HG02798 (cell line): Measurements from ENCODE around the gene FMC1.
"Not testable (repeated sequence)": the region's sequence is repeated elsewhere in the genome, so short reads cannot be mapped to it uniquely, and the experiment has no call there.

Experiments used
- ATAC-seq: cut with Tn5 transposase; IDR thresholded peaks from one replicate; pipeline ENCODE4 v1.9.1; 2021; ENCODE audit warnings: mild to moderate bottlenecking; ENCODE audit not compliant: unreplicated experiment, poor library complexity

The FMC1 gene, protein sequence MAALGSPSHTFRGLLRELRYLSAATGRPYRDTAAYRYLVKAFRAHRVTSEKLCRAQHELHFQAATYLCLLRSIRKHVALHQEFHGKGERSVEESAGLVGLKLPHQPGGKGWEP

DNA sequence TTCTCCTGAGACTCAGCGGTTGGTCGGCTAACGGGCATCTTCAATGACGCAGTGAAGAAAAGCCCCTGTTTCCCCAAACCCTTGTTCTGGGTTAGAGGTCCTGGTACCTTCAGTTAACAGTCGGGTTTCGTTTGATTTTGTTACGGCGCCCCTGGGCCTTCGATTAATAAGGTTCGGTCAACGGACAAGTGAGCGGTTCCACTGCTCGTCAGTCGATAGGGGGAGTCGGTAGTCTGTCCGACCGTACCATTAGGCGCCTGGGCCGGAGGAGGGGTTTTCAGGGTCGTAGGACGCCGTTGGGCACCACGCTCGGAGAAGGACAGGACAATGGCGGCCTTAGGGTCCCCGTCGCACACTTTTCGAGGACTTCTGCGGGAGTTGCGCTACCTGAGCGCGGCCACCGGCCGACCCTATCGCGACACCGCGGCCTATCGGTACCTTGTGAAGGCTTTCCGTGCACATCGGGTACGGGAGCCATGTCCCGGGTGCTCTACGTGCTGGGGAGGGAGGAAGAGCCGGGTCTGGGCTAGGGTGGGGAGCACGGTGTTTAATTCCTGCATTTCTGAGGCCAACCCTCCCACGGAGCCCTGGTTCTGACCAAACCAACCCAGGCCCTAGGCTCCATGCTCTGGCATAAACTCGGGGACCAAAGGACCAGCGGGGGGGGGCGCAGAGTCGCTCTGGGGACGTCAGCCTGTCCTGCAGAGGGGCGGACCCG is at the start of gene FMC1:
FMC1 (plus strand) TSS at position 280 of the 718 bp plus-strand sequence; CDS start at position 328, 48 bp downstream.
- ATAC-seq: peak; percentile 49

DNA sequence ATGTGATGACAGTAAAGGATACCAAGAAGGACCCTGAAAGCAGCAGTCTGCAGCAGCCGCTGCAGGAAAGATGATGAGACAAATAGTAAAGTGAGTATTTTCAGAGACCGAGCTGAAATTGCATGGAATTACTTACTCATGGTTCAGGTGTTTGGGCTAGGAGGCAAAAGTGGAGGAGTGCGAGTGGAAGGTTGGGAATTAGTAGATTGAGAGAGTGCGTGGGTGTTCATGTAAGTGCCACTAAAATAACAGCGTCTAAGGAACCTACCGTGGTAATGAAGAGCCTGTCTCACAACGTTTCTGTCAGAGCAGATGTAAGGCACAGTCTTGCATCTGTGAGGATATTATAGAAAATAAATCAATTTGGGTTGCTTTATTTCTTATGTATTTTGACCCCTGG is 48.3 kb upstream of the FMC1 start:
- ATAC-seq: no peak

DNA sequence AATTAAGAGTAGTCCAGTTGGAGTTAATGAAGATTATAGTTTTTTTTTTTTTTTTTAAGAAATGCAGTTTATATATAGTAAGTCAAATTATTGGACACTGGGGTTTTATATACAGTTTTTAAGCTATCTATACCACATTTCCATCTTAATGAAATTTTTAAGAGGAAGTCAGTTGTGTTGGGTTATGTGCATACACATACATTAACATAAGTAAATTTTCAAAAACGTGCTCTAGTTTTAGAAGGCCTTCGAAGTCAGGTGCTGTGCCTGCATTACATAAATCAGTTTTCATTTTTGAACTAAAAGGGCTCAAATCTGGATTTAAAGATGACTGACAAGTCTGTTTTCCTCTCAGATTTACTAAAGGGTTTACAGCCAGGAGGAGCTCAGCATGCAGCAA is 47.6 kb upstream of the FMC1 start:
- no peak for ATAC-seq

DNA sequence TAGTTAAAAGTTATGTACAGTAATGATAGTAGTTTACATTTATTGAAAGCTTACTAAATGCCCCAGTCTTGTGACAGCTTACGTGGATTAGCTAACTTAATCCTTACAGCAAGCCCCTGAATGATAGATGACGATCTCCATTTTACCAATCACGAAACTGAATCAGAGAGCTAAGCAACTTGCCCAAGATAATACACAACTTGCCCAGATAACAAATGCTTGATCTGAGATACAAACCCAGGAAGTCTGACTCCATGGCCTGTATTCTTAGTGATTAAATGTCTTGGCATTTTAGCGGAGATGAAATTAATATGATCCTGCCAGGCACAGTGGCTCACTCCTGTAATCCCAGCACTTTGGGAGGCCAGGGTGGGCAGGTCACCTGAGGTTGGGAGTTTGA is 46.9 kb upstream of the FMC1 start:
- ATAC-seq: no peak

DNA sequence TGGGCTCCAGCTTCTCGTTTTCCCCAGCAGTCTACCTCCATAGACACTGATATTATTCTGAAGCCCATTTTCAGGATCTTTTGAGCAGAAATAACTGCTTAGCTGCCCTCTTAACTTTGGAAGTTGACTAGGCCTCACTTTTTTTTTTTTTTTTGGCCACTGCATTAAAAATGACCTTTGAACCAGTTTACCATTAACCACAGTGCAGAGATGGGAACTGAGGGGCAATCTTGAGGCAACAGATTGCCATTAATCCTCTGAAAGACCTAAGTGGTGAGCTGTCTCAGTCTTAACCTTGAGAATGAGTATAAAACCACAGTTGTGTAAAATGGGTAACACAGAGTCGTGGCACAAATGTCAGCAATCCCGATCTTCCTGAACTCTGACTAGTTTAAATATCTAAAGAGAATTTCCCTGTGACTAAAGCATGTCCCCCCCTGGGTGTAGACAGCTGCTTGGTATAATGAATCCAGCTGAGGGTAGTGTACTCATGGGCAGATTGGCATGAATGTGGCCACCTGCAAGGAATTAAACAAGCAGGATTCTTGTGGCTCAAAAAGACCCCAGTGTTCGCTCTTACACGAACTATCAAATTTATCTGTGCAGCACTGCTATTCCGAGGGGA is 46.1 kb upstream of the FMC1 start:
- ATAC-seq: no peak

DNA sequence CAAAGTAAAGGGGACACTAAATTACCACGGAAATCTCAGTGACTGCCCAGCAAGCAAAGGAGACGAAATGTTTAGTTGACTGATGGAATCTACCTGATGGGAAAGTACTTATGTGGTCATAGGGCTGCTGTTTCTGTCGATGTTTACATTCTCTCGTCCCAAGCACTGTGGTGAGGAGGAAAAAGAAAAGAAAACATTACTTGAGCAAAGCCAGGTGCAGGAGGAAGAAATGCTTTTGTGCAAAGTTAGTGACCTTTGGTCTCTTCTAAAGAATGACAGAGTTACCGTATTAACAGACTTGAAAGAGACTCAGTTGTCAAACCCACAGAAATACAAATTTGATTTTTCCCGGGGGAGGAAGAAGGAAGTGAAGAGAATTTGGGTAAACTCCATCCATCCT is 43.3 kb upstream of the FMC1 start:
- ATAC-seq: no peak

DNA sequence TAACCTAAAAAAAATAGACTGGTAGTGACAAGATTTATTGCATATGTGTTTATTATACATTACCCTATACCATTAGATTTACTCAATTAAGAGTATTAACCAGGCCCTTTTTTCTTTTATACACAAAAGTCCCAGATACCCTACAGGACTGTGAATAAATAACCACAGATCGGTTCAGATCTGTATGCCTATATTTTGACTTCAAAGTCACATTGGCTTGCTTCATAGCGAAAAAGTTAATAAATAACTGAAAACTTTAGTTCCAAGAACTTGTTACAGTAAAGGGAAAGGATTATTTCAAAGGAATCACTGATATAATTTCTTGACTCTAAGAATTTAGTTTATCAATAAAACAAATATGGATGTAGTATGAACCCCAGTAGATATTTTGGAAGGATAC is 41.8 kb upstream of the FMC1 start:
- ATAC-seq: no peak

DNA sequence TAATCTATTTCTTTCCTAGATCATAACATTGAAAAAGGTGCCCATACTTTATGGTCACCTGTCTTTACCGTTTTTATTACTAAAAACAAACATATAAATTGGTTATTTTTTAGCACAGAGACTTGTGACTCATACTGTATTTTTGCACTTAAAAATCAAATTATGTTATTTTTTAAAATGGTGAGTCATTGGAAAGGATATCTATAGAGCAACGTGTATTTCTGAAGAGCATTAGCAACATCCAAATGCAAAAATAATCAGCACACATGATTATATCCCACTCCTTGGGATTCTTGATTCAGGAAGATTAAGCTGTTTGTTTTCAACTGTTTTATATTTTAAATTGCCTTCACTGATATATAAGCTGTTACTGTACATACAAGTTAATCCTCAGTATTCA is 40.7 kb upstream of the FMC1 start:
- no peak for ATAC-seq

DNA sequence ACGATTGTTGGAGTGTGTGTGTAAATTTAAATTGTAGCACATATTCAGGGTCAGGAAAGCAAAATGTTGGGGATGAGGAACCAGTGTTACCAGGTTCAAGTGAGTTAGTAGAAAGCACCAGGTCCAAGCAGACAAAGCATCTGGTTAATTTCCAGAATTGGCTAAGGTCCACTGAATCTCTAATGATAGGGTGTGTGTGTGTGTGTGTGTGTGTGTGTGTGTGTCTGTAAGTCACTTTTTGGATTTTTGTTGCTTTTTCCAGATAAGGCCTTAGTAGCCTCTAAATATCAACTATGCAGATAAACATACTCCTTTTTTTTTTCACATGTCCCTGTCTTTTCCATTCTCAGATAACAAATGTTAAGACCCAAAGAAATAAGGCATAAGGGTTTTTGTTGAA is 36.6 kb upstream of the FMC1 start:
- ATAC-seq: no peak

DNA sequence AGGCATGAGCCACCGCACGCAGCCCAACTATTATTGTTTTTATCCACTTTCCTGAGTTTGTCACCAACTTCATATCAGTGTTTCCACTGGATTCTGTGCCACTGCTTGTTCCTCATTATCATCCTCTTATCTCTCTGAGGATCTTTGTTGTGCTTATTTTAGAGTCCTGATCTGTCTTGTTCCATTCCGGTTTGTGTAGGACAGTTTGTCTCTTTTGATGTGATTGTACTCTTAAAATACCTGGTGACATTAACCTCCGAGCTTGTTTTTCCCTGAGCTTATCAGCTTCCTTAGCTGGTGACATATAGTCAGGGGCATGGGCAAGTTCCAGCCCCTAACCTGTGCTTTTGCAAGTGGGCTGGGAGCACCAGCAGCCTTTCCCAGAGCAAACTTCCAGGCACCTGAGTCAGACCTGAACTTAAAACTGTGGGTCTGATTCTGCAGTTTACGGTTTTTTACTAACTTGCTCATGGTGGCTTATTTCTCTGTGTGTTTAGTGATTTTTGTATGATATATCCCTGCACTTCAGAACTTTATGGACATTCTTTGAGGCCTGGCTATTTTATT is 23.1 kb upstream of the FMC1 start:
- ATAC-seq: no peak

DNA sequence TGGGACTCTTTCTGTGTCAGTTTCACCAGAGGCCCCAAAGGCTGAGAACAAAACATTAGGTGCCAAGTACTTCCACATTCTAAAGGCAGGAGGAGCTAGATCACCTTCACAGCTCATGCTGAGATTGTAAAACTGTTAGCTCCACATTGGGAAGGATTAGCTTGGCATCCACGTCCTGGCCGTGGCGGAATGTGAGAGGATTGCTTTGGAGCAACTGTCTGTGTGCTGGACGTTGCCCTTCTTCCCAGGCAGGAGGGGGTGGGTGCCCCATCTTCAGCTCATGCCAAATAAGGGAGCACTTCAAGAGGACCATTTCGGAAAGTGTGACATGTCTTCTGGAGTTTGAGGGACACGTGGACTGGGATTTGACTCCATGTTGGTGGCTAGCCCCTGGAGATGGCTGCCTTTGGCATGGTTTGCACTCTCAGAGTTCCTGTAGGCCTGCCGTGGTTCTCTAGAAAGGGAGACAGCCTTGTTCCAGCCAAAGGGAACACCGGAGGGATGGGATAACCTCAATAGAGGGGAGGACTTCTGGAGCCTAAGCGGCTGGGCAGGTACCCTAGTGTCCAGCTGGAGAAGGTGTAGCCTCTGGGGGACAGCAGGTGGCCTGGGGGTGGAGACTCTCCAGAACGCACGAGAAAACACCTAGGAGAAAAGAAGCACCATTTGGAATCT is 19.9 kb upstream of the FMC1 start:
- ATAC-seq: no peak

DNA sequence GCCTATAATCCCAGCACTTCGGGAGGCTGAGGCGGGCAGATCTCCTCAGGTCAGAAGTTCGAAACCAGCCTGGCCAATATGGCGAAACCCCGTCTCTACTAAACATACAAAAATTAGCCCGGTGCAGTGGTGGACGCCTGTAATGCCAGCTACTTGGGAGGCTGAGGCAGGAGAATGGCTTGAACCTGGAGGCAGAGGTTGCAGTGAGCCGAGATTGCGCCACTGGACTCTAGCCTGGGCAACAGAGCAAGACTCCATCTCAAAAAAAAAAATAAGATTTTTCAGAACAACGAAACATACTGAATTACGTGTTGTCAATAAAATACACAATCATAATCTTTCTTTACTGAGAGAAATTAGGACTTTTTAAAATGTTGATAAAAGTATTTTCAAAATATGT is 16.4 kb upstream of the FMC1 start:
- not testable (repeated sequence) for ATAC-seq

DNA sequence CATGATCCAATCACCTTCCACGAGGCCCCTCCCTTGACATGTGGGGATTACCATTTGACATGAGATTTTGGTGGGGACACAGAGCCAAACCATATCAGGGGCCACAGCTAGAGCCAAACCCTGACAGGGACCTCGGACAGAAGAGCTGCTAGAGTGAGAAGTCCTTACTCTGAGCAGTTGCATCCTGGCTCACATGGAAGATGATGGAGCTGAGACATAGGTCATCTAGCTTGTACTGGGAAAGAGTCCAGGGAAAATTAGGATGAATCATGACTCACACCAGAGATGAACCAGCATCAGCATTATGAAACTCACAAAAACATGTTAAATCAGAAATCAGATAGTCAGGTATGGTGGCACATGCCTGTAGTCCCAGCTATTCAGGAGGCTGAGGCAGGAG is 12.8 kb upstream of the FMC1 start:
- ATAC-seq: no peak

DNA sequence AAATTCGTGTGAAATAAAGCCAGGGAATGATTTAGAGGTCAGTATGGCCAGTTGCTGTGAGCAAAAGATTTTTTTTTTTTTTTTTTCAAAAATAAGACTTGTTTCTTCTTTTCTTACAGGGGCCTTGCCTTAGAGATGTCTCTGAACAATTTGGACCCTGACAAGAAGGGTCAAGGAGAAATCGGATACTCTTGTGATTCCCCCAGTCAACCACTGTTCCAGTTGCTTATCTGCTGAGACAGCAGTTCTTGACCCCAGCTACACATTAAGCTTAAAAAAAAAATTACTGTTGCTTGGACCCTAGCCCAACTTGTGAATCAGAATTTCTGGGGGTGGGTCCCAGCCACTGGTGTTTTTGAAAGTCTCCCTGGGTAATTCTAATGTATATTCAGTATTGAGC is 12.0 kb upstream of the FMC1 start:
- no peak for ATAC-seq

DNA sequence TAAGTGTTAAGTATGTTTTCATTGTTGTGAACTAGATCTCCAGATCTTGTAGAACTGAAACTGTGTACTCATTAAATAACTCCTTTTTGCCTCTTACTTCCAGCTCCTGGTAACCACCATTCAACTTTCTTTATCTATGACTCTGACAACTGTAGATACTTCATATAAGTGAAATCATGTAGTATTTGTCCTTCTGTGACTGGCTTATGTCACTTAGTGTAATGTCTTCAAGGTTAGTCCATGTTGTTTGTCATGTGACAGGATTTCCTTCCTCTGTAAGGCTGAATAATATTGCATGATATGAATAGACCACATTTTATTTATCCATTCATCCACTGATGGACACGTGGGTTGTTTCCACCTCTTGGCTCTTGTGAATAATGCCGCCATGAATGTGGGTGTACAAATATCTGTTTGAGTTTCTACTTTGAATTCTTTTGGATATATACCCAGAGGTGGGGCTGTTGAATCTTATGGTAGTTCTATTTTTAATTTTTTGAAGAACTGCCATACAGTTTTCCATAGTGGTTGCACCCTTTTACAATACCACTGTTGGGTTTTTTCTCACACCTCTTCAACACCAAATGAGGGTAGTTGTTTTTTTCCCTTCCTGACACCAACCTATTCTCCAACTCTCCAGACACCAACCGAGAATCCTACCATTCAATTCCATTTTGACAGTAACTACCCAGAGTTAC is 10.7 kb upstream of the FMC1 start:
- ATAC-seq: no peak

DNA sequence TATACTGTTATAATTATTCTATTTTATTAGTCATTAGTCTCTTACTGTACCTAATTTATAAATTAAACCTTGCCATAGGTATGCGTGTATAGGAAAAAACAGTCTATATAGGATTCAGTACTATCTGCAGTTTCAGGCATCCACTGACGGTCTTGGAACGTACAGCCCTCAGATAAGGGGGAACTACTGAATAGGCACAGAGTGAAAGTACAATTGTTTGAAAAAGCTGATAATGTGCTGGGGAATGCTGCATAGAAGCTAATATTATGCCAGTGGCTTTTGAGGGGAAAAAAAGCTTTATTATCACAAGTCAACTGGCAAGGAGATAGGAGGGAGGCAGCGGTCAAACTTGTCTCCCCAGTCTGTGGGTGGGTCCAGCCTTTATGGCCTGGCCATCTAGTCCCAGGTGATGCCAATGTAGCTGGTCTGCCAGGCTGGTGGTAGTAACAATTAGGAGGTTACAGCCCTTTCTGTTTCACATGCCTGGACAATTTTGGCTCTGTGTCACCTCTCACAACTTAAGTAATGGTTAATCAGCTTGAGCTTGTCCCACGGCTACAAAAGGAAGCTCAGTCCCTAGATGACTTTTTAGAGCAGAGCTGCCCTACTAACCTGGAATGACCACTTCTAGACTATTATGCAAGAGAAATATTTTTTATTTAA is 8.3 kb upstream of the FMC1 start:
- ATAC-seq: no peak

DNA sequence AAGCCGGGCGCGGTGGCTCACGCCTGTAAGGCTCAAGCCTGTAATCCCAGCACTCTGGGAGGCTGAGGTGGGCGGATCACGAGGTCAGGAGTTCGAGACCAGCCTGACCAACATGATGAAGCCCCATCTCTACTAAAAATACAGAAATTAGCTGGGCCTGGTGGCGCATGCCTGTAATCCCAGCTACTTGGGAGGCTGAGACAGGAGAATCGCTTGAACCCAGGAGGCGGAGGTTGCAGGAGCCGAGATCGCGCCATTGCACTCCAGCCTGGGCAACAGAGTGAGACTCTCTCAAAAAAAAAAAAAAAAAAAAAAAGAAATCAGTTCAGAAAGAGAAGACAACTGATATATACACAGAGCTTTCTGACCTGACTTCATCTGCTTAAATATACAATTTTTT is 7.7 kb upstream of the FMC1 start:
- ATAC-seq: not testable (repeated sequence)

DNA sequence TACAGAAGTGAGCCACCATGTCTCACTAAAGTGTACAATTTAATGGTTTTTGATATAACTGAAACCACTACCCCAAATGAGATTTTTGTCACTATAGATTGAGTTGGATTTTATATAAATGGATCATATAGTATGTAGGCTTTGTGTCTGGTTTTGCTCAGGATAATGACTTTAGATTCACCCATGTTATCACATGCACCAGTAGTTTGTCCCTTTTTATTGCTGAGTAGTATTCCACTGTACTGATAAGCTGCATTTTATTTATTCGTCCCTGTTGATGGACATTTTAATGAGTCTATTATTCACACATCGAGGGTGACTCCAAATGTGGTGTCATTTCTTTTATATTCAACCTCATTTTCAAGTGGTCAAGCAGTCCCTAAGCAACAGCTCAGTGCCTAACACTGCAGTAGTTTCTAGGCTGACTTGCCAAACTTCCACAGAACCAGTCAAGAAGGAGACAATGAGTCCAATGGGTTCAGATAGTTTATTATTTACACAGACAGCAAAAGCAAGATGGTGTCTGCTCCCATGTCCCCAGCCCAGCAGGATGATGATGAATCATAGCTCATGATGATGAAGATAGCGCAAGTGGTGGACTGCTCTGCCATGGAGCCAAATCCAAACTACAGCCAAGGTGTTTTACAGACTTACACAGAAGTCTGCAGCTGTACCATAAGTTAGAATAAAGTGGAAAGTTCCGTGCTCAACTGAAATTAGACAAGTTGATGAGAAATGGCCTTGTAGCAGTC is 6.6 kb upstream of the FMC1 start:
- no peak for ATAC-seq

DNA sequence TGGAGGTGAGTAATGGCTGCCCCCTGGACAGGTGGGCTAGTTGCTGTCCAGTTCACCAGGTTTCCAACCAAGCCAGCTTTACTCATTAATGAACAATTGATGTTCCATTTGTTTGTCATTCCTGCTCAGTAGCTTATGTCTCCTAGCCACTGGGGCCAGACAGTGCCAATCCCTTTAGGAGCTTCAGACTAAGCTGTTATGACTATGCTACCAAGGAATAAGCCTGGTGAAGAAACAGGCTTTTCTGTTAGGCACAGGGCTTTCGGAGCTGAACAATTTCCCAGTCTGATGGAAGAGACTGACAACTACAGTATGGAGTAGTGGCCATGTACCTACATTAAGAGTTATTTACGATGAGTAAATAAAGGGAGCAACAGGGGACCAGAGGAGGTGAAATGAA is 2.1 kb upstream of the FMC1 start:
- no peak for ATAC-seq
